Spleen (tissue), 7 donors: Measurements from ENCODE around the gene EML3.

ENCODE experiments used
- CTCF ChIP-seq, 11 experiments: fragments of 200-600 bp in 7 of 11; fragments of 450-650 bp in 4 of 11; sonication (generic) in 4 of 11; IDR thresholded peaks in 8 of 11; conservative IDR thresholded peaks in 3 of 11; 1 replicate in 7 of 11; 2 replicates in 4 of 11; pipeline versions ENCODE4 v1.4.0 to v1.8.0; 2016 to 2021; ENCODE audit warnings: antibody characterized with exemption in 11 of 11, inconsistent platforms in 4 of 11, mild to moderate bottlenecking in 1 of 11
- POLR2A ChIP-seq, 3 donors: fragments of 450-650 bp; IDR thresholded peaks; one replicate each; pipeline ENCODE4 v1.5.1; 2017; ENCODE audit warnings: antibody characterized with exemption in 3 of 3, mild to moderate bottlenecking in 1 of 3
- POLR2AphosphoS5 ChIP-seq, 3 donors: sonication (generic); formaldehyde crosslinking; IDR thresholded peaks; one replicate each; pipeline ENCODE4 v1.5.1; 2017; ENCODE audit warnings: antibody characterized with exemption in 3 of 3
- donor health status: DM: no; HTN: no; CAD: no; lungs with moderate emphysema.
- donor health status: DM: no; HTN: no; CAD: no.
- donor health status: DM: no; HTN: no; CAD: no.

GRCh38 chr11:62578541-62578940 is 34.0 kb downstream of the EML3 start:
- TF ChIP-seq CTCF (IDR thresholded peaks at IDR 0.05 in 8 of 11, conservative IDR thresholded peaks at IDR 0.05 in 3 of 11) = no peak
- TF ChIP-seq POLR2A (IDR thresholded peaks at IDR 0.05) = no peak
- no peak for TF ChIP-seq POLR2AphosphoS5 (IDR thresholded peaks at IDR 0.05)
